GM19455 (cell line): ENCODE results near the gene CCDC34.
"Not testable (repeated sequence)": the region's sequence is repeated elsewhere in the genome, so short reads cannot be mapped to it uniquely, and the experiment has no call there.

Experiments used
- ATAC-seq: cut with Tn5 transposase; IDR thresholded peaks from one replicate; pipeline ENCODE4 v1.9.1; 2021; ENCODE audit not compliant: unreplicated experiment

The CCDC34 gene

GRCh38 chr11:27327064-27327463 is 36.0 kb downstream of the CCDC34 start:
- ATAC-seq, result not testable (repeated sequence)

DNA sequence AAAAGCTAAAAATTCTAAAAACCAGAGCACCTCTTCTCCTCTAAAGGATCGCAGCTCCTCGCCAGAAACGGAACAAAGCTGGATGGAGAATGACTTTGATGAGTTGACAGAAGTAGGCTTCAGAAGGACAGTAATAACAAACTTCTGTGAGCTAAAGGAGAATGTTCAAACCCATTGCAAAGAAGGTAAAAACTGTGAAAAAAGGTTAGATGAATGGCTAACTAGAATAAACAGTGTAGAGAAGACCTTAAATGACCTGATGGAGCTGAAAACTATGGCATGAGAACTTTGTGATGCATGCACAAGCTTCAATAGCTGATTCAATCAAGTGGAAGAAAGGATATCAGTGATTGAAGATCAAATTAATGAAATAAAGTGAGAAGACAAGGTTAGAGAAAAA is 40.8 kb downstream of the CCDC34 start:
- ATAC-seq, result not testable (repeated sequence)

DNA sequence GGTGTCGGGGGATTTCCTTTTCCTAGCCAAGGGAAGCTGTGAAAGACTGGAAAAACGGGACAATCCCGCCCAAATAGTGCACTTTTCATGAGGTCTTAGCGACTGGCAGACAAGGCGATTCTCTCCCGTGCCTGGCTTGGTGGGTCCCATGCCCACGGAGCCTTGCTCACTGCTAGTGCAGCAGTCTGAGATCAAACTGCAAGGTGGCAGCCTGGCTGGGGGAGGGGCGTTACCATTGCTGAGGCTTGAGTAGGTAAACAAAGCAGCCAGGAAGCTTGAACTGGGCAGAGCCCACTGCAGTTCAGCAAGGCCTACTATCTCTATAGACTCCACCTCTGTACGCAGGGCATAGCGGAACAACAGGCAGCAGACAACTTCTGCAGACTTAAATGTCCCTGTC is 41.7 kb downstream of the CCDC34 start:
- not testable (repeated sequence) for ATAC-seq

GRCh38 chr11:27319072-27319471 is 43.9 kb downstream of the CCDC34 start:
- ATAC-seq, result peak; percentile 96

- no peak for ATAC-seq
Observed at GRCh38 chr11:27317751-27318150, 45.3 kb downstream of the CCDC34 start.

DNA sequence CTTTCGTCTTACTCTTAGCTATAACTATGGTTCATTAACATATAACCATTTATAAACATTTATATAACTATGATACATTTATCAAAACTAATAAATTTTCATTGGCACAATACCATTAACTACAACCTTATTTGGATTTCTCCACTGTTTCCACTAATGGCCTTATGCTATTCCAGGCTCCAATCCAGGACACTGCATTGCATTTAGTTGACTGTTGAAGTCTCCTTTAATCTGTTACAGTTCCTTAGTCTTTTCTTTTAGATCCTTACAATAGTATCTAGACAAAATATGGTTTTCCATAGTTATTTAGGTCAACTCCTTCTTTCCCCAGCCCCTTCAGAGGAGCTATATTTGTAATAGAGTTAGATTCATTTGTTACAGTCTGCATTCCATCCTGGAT is 47.2 kb downstream of the CCDC34 start:
- ATAC-seq, result no peak

DNA sequence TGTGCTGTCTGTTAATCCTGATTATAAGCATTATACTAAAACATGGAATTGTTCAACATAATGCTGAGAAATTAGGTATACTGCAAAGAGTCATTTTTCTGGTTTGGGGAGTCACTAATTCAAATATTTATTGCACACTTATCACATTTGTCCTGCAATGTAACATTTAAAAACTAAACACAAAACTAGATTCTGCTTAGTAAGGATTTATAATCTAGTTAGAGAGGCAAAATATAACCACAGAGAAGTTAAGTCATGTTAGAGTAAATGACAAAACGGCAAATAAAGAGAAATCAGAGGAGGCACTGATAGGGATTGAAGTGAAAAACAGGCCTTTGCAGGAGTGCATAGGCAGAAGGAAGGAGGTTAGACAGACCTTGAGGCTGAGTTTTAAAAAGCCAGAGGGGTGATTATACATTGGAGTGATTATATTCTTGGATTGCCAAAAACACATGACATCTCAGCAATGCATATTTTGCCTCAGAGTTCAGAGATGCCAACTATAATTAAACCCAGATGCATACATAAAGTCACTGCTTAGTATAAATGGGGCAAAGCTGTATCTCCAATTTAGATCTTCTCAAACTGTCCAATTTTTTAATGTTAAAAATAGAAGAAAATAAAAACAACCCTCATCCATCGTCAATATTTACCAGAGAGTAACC is 49.7 kb downstream of the CCDC34 start:
- no peak for ATAC-seq

DNA sequence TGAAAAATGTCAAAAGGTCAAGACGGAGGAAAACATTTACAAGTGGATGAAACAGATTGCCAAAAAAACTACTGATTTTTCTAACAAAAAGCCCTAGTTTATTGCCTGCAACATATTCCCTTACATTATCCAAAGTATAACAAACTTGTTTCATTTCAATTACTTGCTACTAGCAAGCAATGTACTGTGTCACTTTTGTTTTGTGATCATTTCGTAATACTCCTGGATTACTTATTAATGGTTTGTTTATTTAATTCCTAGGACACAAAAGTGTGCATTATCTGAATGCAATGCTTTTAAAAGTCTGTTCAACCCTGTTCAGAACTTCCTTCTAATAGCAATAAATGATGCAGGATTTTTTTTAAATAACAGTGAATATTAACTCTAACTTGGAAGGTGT is 50.9 kb downstream of the CCDC34 start:
- no peak for ATAC-seq

- no peak for ATAC-seq
Observed at GRCh38 chr11:27310707-27311106, 52.3 kb downstream of the CCDC34 start.

DNA sequence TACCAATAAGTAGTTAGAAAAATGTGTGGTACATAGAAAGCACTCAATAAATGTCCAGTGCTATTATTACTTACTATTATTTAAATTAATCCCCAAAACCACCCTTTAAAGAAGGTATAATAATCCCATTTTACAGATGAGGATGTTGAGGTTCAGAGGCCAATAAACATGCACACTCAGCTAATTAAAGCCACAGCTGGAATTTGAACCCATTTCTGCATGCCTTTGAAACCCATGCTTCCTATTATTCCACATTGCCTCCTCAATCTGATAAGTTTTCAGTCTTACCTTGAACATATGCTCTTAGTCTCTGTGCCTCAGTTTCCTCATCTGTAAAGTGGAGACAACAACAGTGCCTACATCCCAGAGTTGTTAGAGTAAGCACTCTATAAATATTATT is 52.8 kb downstream of the CCDC34 start:
- no peak for ATAC-seq

GRCh38 chr11:27309046-27309445 is 54.0 kb downstream of the CCDC34 start:
- ATAC-seq, result no peak

GRCh38 chr11:27307232-27307631 is 55.8 kb downstream of the CCDC34 start:
- no peak for ATAC-seq

GRCh38 chr11:27305751-27306150 is 57.3 kb downstream of the CCDC34 start:
- no peak for ATAC-seq

DNA sequence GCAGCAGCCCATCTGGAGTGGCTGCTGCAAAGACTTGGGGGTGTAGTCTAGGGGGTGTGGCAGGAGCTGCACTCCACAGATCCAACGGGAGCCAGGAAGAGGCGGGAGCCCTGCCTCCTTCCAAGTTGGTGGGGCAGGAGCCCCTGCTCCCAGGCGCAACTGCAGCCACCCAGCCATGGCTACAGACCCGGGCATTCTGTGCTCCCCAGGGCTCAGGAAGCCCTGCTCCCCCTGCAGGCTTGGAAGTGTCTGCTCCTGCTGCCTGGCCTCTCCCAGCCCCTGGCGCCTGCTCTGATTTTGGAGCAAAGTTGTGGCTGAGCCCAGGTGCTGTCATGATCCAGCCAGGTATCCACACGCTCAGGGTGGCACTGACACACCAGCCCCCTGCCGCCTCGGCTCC is 58.5 kb downstream of the CCDC34 start:
- no peak for ATAC-seq

DNA sequence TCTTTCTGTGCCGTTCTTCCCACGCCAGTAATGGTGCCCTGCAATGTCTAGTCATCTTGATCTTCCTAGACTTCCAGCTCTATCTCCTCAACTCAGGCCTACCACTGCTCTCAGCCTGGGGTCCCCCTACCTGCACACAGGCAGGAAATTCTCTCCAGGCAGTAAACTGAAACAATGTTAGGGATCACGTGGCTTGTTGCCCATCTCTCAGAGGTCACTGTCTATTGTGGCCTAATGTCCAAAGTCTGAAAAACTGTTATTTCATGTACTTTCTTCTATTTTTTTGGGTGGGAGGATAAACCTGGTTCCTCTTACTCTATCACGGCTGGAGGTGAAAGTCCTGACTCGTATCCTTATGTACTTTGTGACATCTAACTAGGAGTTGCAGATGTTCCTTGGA is 59.1 kb downstream of the CCDC34 start:
- ATAC-seq, result no peak

DNA sequence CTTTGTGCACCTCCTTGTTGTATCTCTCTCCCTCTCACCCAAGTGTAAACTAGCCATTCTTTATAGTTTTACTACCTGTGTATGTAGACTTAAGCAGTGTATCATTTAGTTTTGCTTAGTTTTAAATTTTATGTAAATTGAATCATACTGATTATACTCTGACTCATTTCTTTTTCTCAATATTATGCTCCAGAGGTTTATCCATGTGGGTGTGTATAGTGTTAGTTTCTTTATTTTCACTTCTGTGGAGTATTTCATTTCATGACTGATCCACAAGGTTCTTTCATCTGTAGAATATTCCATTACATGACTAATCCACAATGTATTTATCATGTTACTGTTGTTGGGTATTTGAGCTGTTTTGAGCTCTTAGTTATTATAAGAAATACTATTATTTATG is 62.0 kb downstream of the CCDC34 start:
- ATAC-seq, result no peak

GRCh38 chr11:27297616-27298015 is 65.4 kb downstream of the CCDC34 start:
- ATAC-seq, result no peak

GRCh38 chr11:27296497-27296896 is 66.5 kb downstream of the CCDC34 start:
- ATAC-seq, result no peak

DNA sequence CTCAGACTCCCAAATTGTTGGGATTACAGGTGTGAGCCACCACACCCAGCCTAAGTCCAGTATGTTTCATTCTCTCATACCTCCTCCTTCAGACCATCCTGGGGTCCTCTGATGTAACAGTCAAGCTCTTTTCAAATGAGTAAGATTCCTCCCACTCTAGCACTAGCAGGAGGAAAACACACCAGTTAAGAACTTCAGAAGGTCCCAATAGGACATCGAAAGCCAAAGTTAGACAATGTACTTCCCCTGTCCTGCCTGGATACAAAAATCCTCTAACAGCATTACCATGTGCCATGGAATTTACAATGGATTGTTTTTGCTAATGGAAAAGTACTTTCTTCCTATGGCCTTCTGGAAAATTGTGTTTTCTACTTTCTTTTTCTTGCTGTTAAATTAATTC is 67.1 kb downstream of the CCDC34 start:
- no peak for ATAC-seq

DNA sequence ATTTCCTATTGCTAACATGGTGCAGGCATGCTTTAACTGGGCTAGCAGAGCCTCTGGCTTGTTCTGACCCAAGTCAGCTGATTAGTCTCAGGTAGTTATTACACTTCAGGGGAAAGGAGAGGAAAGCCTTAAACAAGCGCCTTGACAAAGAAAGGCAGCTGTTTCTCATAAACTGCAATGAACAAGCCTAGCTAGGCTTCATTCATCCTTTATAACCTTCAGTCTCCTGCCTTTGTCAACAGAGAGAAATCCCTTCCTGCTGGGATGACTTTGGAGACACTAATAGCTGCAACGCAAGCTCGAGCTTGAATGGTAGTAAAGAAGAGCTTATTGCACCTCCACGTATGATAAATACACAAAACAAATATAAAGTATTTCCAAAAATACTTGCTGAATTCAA is 68.4 kb downstream of the CCDC34 start:
- ATAC-seq, result no peak

- no peak for ATAC-seq
Observed at GRCh38 chr11:27293515-27294417, 69.2 kb downstream of the CCDC34 start.

DNA sequence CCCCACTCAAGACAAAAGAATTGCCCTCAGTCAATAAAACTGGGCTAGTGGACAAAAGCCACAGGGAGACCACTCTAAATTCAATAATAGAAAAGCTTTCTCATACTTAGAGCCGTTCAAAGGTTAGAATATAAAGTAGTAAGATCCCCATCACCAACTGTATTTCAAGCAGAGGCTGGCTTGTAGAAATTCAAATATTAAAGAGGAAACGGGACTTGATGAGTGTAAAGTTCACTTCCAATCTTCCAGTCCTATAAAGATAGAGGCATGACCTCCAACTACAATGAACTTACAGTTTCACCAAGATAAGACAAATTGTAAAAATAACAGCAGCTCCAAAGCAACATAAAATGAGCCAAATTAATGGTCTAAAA is 70.4 kb downstream of the CCDC34 start:
- ATAC-seq, result no peak
